ENCODE results near the gene CALHM3.

- no peak for TF ChIP-seq NR3C1 (CRISPR knock-in tag; conservative IDR thresholded peaks at IDR 0.05; ENCODE audit: low read depth)
- no peak for TF ChIP-seq ZNF317 (CRISPR knock-in tag; IDR thresholded peaks at IDR 0.05; ENCODE audit: borderline replicate concordance, low read depth)
- no peak for TF ChIP-seq SP1 (CRISPR knock-in tag; conservative IDR thresholded peaks at IDR 0.05)
- no peak for TF ChIP-seq CTCF (IDR thresholded peaks at IDR 0.05)
- TF ChIP-seq TEAD4 (CRISPR knock-in tag; IDR thresholded peaks at IDR 0.05) = no peak
- no peak for TF ChIP-seq JUN (CRISPR knock-in tag; IDR thresholded peaks at IDR 0.05)
- TF ChIP-seq NR2C2 (CRISPR knock-in tag; IDR thresholded peaks at IDR 0.05) = no peak
- TF ChIP-seq FOXK1 (CRISPR knock-in tag; IDR thresholded peaks at IDR 0.05) = no peak
- TF ChIP-seq, protein P1, sequence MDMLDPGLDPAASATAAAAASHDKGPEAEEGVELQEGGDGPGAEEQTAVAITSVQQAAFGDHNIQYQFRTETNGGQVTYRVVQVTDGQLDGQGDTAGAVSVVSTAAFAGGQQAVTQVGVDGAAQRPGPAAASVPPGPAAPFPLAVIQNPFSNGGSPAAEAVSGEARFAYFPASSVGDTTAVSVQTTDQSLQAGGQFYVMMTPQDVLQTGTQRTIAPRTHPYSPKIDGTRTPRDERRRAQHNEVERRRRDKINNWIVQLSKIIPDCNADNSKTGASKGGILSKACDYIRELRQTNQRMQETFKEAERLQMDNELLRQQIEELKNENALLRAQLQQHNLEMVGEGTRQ (CRISPR knock-in tag; IDR thresholded peaks at IDR 0.05) = no peak
- TF ChIP-seq FOXJ3 (CRISPR knock-in tag; IDR thresholded peaks at IDR 0.05; ENCODE audit: borderline replicate concordance) = no peak
Measured at GRCh38 chr10:103445366-103445765, 33.7 kb downstream of the CALHM3 start.

All from WTC11 (cell line).